ENCODE results near the gene TMEM190. TPM values are rescaled to one million over a fixed set of nuclear protein-coding genes. Genes with fewer than 3 reads are reported as not detected.

The TMEM190 gene
- total and polyA plus RNA-seq, 9 of the 15 experiments (the other 6 are each of a cell fraction or from before 2014, with no cell fraction given) = not detected

- TF ChIP-seq ATF3 (IDR thresholded peaks at IDR 0.05) = no peak
- TF ChIP-seq ATF3 (CRISPR knock-in tag; conservative IDR thresholded peaks at IDR 0.05) = no peak
- peak; percentile 65 for TF ChIP-seq RBFOX2 (IDR thresholded peaks at IDR 0.05; ENCODE audit: low read depth, low read length)
- TF ChIP-seq CBX1 (IDR thresholded peaks at IDR 0.05; ENCODE audit: low read depth) = no peak
Measured at GRCh38 chr19:55402509-55402908, 25.9 kb downstream of the TMEM190 start (continued).

- peak overlapping the region; percentile 98 for H3K4me3 ChIP-seq
- peaks cover 38% of the 10 kb centered on the region for H4K20me1 ChIP-seq (replicated peaks; ENCODE audit: control insufficient read depth, insufficient read depth, low read length)
- no peak overlapping the region for H2AFZ ChIP-seq (ENCODE audit: low read depth, low read length)
- peaks cover 49% of the 10 kb centered on the region for H3K79me2 ChIP-seq (ENCODE audit: control insufficient read depth, insufficient read depth, low read length)
- no peaks in the 10 kb centered on the region for H3K27me3 ChIP-seq (ENCODE audit: control insufficient read depth in 2 of 2, insufficient read depth in 2 of 2, low read length in 2 of 2)
- H3K9me3 ChIP-seq (replicated peaks; ENCODE audit: control insufficient read depth, insufficient read depth, low read depth, low read length) = peaks cover 17% of the 10 kb centered on the region
- no peak for DNase-seq (ENCODE audit: extremely low read depth in 1 of 4, low spot score in 3 of 4)
- no peak for FAIRE-seq
- intact Hi-C loops (cut with micrococcal nuclease) (no loop called here), in situ Hi-C loops (cut with MboI) (no loop called here)
- H3K4me2 ChIP-seq (ENCODE audit: insufficient read depth, low read length) = peak overlapping the region; percentile 96
- ATAC-seq = no peak
- peaks cover 6% of the 10 kb centered on the region for H3K9me1 ChIP-seq (ENCODE audit: control insufficient read depth, insufficient read depth, low read length)
- H3K36me3 ChIP-seq (ENCODE audit: control insufficient read depth, insufficient read depth, low read length) = peaks cover 58% of the 10 kb centered on the region
- ChIA-PET CTCF (ENCODE audit: low intra/inter-chr PET ratio) (no interaction called here), POLR2A (interaction anchor here (0.6 to 6.6 kb wide), 27 partner anchors 8 to 288 kb away, joined by 3 to 195 read pairs (median 3); partner anchors contain the start of genes NAT14, PPP1R12C, PPP6R1 and PTPRH)
- 0 out of 2 replicates have a peak, but pooled peaks have one; percentile 49 for TF ChIP-seq ZNF12 (CRISPR knock-in tag; IDR thresholded peaks at IDR 0.05)
- TF ChIP-seq TFAP4 (CRISPR knock-in tag; IDR thresholded peaks at IDR 0.05; ENCODE audit: borderline replicate concordance) = 0 out of 2 replicates have a peak, but pooled peaks have one; percentile 9
- TF ChIP-seq, protein P1, sequence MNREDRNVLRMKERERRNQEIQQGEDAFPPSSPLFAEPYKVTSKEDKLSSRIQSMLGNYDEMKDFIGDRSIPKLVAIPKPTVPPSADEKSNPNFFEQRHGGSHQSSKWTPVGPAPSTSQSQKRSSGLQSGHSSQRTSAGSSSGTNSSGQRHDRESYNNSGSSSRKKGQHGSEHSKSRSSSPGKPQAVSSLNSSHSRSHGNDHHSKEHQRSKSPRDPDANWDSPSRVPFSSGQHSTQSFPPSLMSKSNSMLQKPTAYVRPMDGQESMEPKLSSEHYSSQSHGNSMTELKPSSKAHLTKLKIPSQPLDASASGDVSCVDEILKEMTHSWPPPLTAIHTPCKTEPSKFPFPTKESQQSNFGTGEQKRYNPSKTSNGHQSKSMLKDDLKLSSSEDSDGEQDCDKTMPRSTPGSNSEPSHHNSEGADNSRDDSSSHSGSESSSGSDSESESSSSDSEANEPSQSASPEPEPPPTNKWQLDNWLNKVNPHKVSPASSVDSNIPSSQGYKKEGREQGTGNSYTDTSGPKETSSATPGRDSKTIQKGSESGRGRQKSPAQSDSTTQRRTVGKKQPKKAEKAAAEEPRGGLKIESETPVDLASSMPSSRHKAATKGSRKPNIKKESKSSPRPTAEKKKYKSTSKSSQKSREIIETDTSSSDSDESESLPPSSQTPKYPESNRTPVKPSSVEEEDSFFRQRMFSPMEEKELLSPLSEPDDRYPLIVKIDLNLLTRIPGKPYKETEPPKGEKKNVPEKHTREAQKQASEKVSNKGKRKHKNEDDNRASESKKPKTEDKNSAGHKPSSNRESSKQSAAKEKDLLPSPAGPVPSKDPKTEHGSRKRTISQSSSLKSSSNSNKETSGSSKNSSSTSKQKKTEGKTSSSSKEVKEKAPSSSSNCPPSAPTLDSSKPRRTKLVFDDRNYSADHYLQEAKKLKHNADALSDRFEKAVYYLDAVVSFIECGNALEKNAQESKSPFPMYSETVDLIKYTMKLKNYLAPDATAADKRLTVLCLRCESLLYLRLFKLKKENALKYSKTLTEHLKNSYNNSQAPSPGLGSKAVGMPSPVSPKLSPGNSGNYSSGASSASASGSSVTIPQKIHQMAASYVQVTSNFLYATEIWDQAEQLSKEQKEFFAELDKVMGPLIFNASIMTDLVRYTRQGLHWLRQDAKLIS (CRISPR knock-in tag; IDR thresholded peaks at IDR 0.05) = 0 out of 2 replicates have a peak, but pooled peaks have one; percentile 77
- TF ChIP-seq ZNF586 (CRISPR knock-in tag; conservative IDR thresholded peaks at IDR 0.05) = no peak
- peak; percentile 42; the same call in 1 of the 2 replicates for TF ChIP-seq POLR2G (IDR thresholded peaks at IDR 0.05; ENCODE audit: low read depth, low read length)
- TF ChIP-seq RBFOX2 (IDR thresholded peaks at IDR 0.05; ENCODE audit: low read depth, low read length) = peak; percentile 74
- TF ChIP-seq POLR2AphosphoS5 (IDR thresholded peaks at IDR 0.05; ENCODE audit: control insufficient read depth, insufficient read depth, low read depth, low read length) = peak; percentile 17; the same call in 1 of the 2 replicates
- peak; percentile 30; the same call in 1 of the 2 replicates for TF ChIP-seq ETV5 (CRISPR knock-in tag; IDR thresholded peaks at IDR 0.05; ENCODE audit: low read depth)
- TF ChIP-seq ZNF282 (CRISPR knock-in tag; IDR thresholded peaks at IDR 0.05) = 0 out of 2 replicates have a peak, but pooled peaks have one; percentile 54
- 0 out of 2 replicates have a peak, but pooled peaks have one; percentile 21 for TF ChIP-seq HNRNPUL1 (IDR thresholded peaks at IDR 0.05; ENCODE audit: low read length)
- TF ChIP-seq BCL6 (CRISPR knock-in tag; IDR thresholded peaks at IDR 0.05) = no peak
- TF ChIP-seq HDAC3 (IDR thresholded peaks at IDR 0.05; ENCODE audit: borderline replicate concordance, partially characterized antibody) = no peak
- H3K4me1 ChIP-seq (replicated peaks in 1 of 2; ENCODE audit: control insufficient read depth in 2 of 2, insufficient read depth in 2 of 2, low read length in 2 of 2) = peaks cover 19 to 50% of the 10 kb centered on the region in 2 experiments
- H3K27ac ChIP-seq (ENCODE audit: extremely low read depth, low read depth, low read length) = no peak overlapping the region; the same call in 2 of the 3 replicates
- WGBS (ENCODE audit: insufficient coverage, low coverage, missing lambda C conversion rate) = 68% methylated on average over 5 of the region's 5 CpGs
- peak overlapping the region; percentile 95 to 99 for H3K9ac ChIP-seq (ENCODE audit: insufficient read depth in 1 of 2, low read depth in 2 of 2, low read length in 2 of 2)
- BruUV-seq (replicated peaks) = no TSS peak
Measured at GRCh38 chr19:55405638-55406037, 29.0 kb downstream of the TMEM190 start.

Measured in K562 (cell line).